GM23338 (cell line): Measurements from ENCODE around the gene ZSCAN30. TPM values are rescaled to one million over a fixed set of nuclear protein-coding genes. Genes with fewer than 3 reads are reported as not detected.

Experiments
- ATAC-seq: fragments of 200-7000 bp; cut with Tn5 transposase; 3 replicates; pipeline ENCODE4 v1.9.1; 2020
- DNase-seq: peaks from one replicate; pipeline ENCODE4 v3.0.0-alpha.2; 2015; ENCODE audit warnings: low spot score
- H2AFZ ChIP-seq: fragments of 200-600 bp; sonication (generic); 2 replicates; pipeline ENCODE4 v1.8.0; 2016; ENCODE audit warnings: antibody characterized with exemption, mild to moderate bottlenecking, moderate library complexity
- H3F3A ChIP-seq: fragments of 200-600 bp; sonication (generic); replicated peaks from 2 replicates; pipeline ENCODE4 v1.8.0; 2017; ENCODE audit warnings: antibody characterized with exemption, mixed run types, low read depth
- H3K27ac ChIP-seq: fragments of 200-600 bp; sonication (generic); 2 replicates; pipeline ENCODE4 v1.6.1; 2016; ENCODE audit warnings: low read depth
- H3K27me3 ChIP-seq: fragments of 200-600 bp; sonication (generic); 2 replicates; pipeline ENCODE4 v1.8.0; 2016; ENCODE audit warnings: mild to moderate bottlenecking, mixed run types, moderate library complexity; ENCODE audit not compliant: insufficient read depth
- H3K36me3 ChIP-seq: fragments of 200-600 bp; sonication (generic); 2 replicates; pipeline ENCODE4 v1.8.0; 2016; ENCODE audit warnings: mild to moderate bottlenecking; ENCODE audit not compliant: insufficient read depth
- H3K4me1 ChIP-seq: fragments of 200-600 bp; sonication (generic); 2 replicates; pipeline ENCODE4 v1.8.0; 2016; ENCODE audit warnings: mild to moderate bottlenecking, moderate library complexity; ENCODE audit not compliant: insufficient read depth
- H3K4me2 ChIP-seq: fragments of 200-600 bp; sonication (generic); 2 replicates; pipeline ENCODE4 v1.7.1; 2017; ENCODE audit warnings: mixed run types
- H3K4me3 ChIP-seq: fragments of 200-600 bp; sonication (generic); 2 replicates; pipeline ENCODE4 v1.6.1; 2016; ENCODE audit warnings: mixed run types
- H3K79me2 ChIP-seq: fragments of 200-600 bp; sonication (generic); replicated peaks from 2 replicates; pipeline ENCODE4 v1.8.0; 2017; ENCODE audit warnings: mild to moderate bottlenecking; ENCODE audit not compliant: insufficient read depth
- H3K9me2 ChIP-seq: fragments of 200-600 bp; sonication (generic); 2 replicates; pipeline ENCODE4 v1.8.0; 2017; ENCODE audit not compliant: insufficient read depth
- H4K20me1 ChIP-seq: fragments of 200-600 bp; sonication (generic); replicated peaks from 2 replicates; pipeline ENCODE4 v1.8.0; 2017; ENCODE audit warnings: mild to moderate bottlenecking; ENCODE audit not compliant: insufficient read depth
- H3K27ac Mint-ChIP-seq: 2 replicates; pipeline ENCODE4 v1.8.0; 2020; ENCODE audit warnings: inconsistent platforms, mild to moderate bottlenecking, moderate library complexity, mixed read lengths
- H3K27me3 Mint-ChIP-seq: 3 replicates; pipeline ENCODE4 v1.8.0; 2022; ENCODE audit warnings: low read depth, mild to moderate bottlenecking, moderate library complexity, mixed read lengths, inconsistent platforms; ENCODE audit not compliant: insufficient read depth, poor library complexity
- H3K36me3 Mint-ChIP-seq: 3 replicates; pipeline ENCODE4 v1.8.0; 2021; ENCODE audit warnings: low read depth, mild to moderate bottlenecking, inconsistent platforms, moderate library complexity, mixed read lengths
- H3K4me1 Mint-ChIP-seq: 3 replicates; pipeline ENCODE4 v1.8.0; 2020; ENCODE audit warnings: mild to moderate bottlenecking, inconsistent platforms, mixed read lengths
- H3K4me3 Mint-ChIP-seq: 3 replicates; pipeline ENCODE4 v1.8.0; 2021; ENCODE audit warnings: moderate library complexity, mild to moderate bottlenecking, inconsistent platforms, mixed read lengths
- H3K9me3 Mint-ChIP-seq: 3 replicates; pipeline ENCODE4 v1.8.0; 2020; ENCODE audit warnings: moderate library complexity, mild to moderate bottlenecking, inconsistent platforms, mixed read lengths
- CREB1 ChIP-seq: fragments of 250-450 bp; sonication (Bioruptor Pico); IDR thresholded peaks from 2 replicates; pipeline ENCODE4 v1.5.0; 2020; ENCODE audit warnings: low read depth, mild to moderate bottlenecking, moderate library complexity
- CTCF ChIP-seq, 2 experiments: fragments of 200-600 bp in 1 of 2; sonication (generic) in 1 of 2; conservative IDR thresholded peaks; 2 replicates each; pipeline versions ENCODE4 v1.5.1 to v1.6.1; 2016 to 2017; ENCODE audit warnings: antibody characterized with exemption in 2 of 2, low read depth in 2 of 2, mild to moderate bottlenecking in 2 of 2, moderate library complexity in 1 of 2
- EZH2phosphoT487 ChIP-seq: fragments of 200-600 bp; sonication (generic); IDR thresholded peaks from one replicate; pipeline ENCODE4 v1.8.1; 2018; ENCODE audit warnings: antibody characterized with exemption; ENCODE audit not compliant: unreplicated experiment
- JUNB ChIP-seq: IDR thresholded peaks from one replicate; pipeline ENCODE4 v1.6.1; 2016; ENCODE audit warnings: antibody characterized with exemption; ENCODE audit not compliant: unreplicated experiment
- ZNF331 ChIP-seq: fragments of 250-450 bp; sonication (Bioruptor Pico); IDR thresholded peaks from 2 replicates; pipeline ENCODE4 v1.5.0; 2020; ENCODE audit warnings: low read depth, mild to moderate bottlenecking, moderate library complexity
- ZNF462 ChIP-seq: fragments of 250-450 bp; sonication (Bioruptor Pico); IDR thresholded peaks from 2 replicates; pipeline ENCODE4 v1.5.0; 2020; ENCODE audit warnings: mild to moderate bottlenecking, moderate library complexity
- polyA plus RNA-seq: library from polyadenylated mRNA; unstranded; fragments of >200 nt; fragmentation: Nextera tagmentation; extraction: Ambion mirVana; gene quantifications from 2 replicates; pipeline ENCODE4 v1.2.1, GENCODE V29; 2016
- total RNA-seq: library from RNA; depleted of rRNA; stranded (reverse); fragments of >200 nt; shearing (Covaris generic); gene quantifications from 2 replicates; pipeline ENCODE4 v1.2.3, GENCODE V29; 2014

ZSCAN30 gene
- total and polyA plus RNA-seq, 2 experiments from 2014 or later, result 12.3 to 21.8 TPM

GRCh38 chr18:35337286-35337685 lies 47.3 kb upstream of the ZSCAN30 start:
- Histone ChIP-seq H3K9me2 (no peaks in the 10 kb centered on the region), H3K4me1 (no peaks in the 10 kb centered on the region), H2AFZ (no peak overlapping the region), H3K36me3 (peaks cover 47% of the 10 kb centered on the region), H3F3A (no peaks in the 10 kb centered on the region), H3K79me2 (peaks cover 49% of the 10 kb centered on the region), H3K27ac (no peak overlapping the region), H3K27me3 (no peaks in the 10 kb centered on the region), H4K20me1 (peaks cover 25% of the 10 kb centered on the region), H3K4me2 (no peak overlapping the region), H3K4me3 (no peak overlapping the region)
- no peak overlapping the region for H3K27ac Mint-ChIP-seq
- no peaks in the 10 kb centered on the region for H3K4me1 Mint-ChIP-seq
- H3K27me3 Mint-ChIP-seq, result peaks cover 5% of the 10 kb centered on the region
- no peak overlapping the region for H3K4me3 Mint-ChIP-seq
- H3K36me3 Mint-ChIP-seq, result peaks cover 80% of the 10 kb centered on the region
- ATAC-seq (no peak), DNase-seq (no peak)
- no peak for TF ChIP-seq JUNB
- TF ChIP-seq CREB1 (CRISPR knock-in tag), result no peak
- TF ChIP-seq ZNF462 (CRISPR knock-in tag), result no peak
- TF ChIP-seq EZH2phosphoT487, result no peak
- TF ChIP-seq CTCF (conservative IDR thresholded peaks at IDR 0.05; ENCODE audit: low read depth in 2 of 2), result no peak
- TF ChIP-seq ZNF331 (CRISPR knock-in tag), result no peak
- no peaks in the 10 kb centered on the region for H3K9me3 Mint-ChIP-seq
